Mononuclear cell (primary cell): ENCODE results near the gene RTTN. TPM values are rescaled to one million over a fixed set of nuclear protein-coding genes. Genes with fewer than 3 reads are reported as not detected.
A peak's percentile ranks its signal among the peaks of the same experiment; 100 is the strongest.

ENCODE experiments used
- H3K27me3 ChIP-seq: 2 replicates; pipeline ENCODE4 v1.6.0; 2011; ENCODE audit warnings: low read length, control low read depth; ENCODE audit not compliant: insufficient read depth
- H3K4me1 ChIP-seq: 2 replicates; pipeline ENCODE4 v1.5.1; 2011; ENCODE audit warnings: mild to moderate bottlenecking, low read length, control low read depth; ENCODE audit not compliant: insufficient read depth
- H3K4me3 ChIP-seq: 2 replicates; pipeline ENCODE4 v1.5.1; 2011; ENCODE audit warnings: mild to moderate bottlenecking, low read length, moderate library complexity
- H3K9me3 ChIP-seq: 2 replicates; pipeline ENCODE4 v1.5.1; 2011; ENCODE audit warnings: low read depth, mild to moderate bottlenecking, control low read depth, low read length
- total RNA-seq: library from RNA; depleted of rRNA; stranded (reverse); fragments of >200 nt; gene quantifications from one replicate; pipeline ENCODE4 v1.2.3, GENCODE V29; 2012

Gene RTTN
- total RNA-seq, 1 donor = 42.0 TPM

GRCh38 chr18:69956665-69957620 lies 248.5 kb downstream of the RTTN start:
- no peaks in the 10 kb centered on the region for H3K9me3 ChIP-seq
- no peaks in the 10 kb centered on the region for H3K27me3 ChIP-seq
- peak overlapping the region; percentile 46 for H3K4me3 ChIP-seq
- peaks cover 45% of the 10 kb centered on the region for H3K4me1 ChIP-seq

- Histone ChIP-seq H3K4me3 (peak overlapping the region; percentile 46), H3K9me3 (no peaks in the 10 kb centered on the region), H3K4me1 (peaks cover 49% of the 10 kb centered on the region), H3K27me3 (no peaks in the 10 kb centered on the region)
Measured at GRCh38 chr18:69956057-69956456, 249.4 kb downstream of the RTTN start.

GRCh38 chr18:69954719-69955480 lies 250.6 kb downstream of the RTTN start:
- H3K4me3 ChIP-seq = peak overlapping the region; percentile 46

GRCh38 chr18:69953191-69953590 lies 252.3 kb downstream of the RTTN start:
- no peak overlapping the region for H3K4me3 ChIP-seq
- peaks cover 55% of the 10 kb centered on the region for H3K4me1 ChIP-seq
- no peaks in the 10 kb centered on the region for H3K9me3 ChIP-seq
- H3K27me3 ChIP-seq = no peaks in the 10 kb centered on the region

More at GRCh38 chr18:69954719-69955480, 250.6 kb downstream of the RTTN start:
- Histone ChIP-seq H3K9me3 (no peaks in the 10 kb centered on the region), H3K4me1 (peaks cover 55% of the 10 kb centered on the region), H3K27me3 (no peaks in the 10 kb centered on the region)

Other genes starting within 250 kb of the RTTN start
- 12.0 TPM for gene SOCS6, start 83.4 kb upstream of the RTTN start, total RNA-seq